ENCODE data around the gene PHACTR3. TPM values are rescaled to one million over a fixed set of nuclear protein-coding genes. Genes with fewer than 3 reads are reported as not detected.

The PHACTR3 gene
- total RNA-seq, 1 donor from 2014 or later, result not detected

GRCh38 chr20:59820204-59821041 lies 216.1 kb downstream of the PHACTR3 start:
- no peak overlapping the region for H3K27ac Mint-ChIP-seq (ENCODE audit: unreplicated experiment)
- DNase-seq (ENCODE audit: low spot score), result no peak
- no peak overlapping the region for H3K4me3 Mint-ChIP-seq (ENCODE audit: unreplicated experiment)
- H3K36me3 Mint-ChIP-seq (ENCODE audit: low read depth), result no peaks in the 10 kb centered on the region
- no peak for TF ChIP-seq CTCF (IDR thresholded peaks at IDR 0.05)
- no peaks in the 10 kb centered on the region for H3K9me3 Mint-ChIP-seq (ENCODE audit: low read depth)
- peaks cover 27% of the 10 kb centered on the region for H3K27me3 Mint-ChIP-seq (ENCODE audit: low read depth)
- no peaks in the 10 kb centered on the region for H3K4me1 Mint-ChIP-seq (ENCODE audit: low read depth)

- H3K9me3 Mint-ChIP-seq (ENCODE audit: low read depth), result no peaks in the 10 kb centered on the region
- H3K36me3 Mint-ChIP-seq (ENCODE audit: low read depth), result no peaks in the 10 kb centered on the region
- no peaks in the 10 kb centered on the region for H3K4me1 Mint-ChIP-seq (ENCODE audit: low read depth)
- no peak for TF ChIP-seq CTCF (IDR thresholded peaks at IDR 0.05)
- H3K27me3 Mint-ChIP-seq (ENCODE audit: low read depth), result peaks cover 26% of the 10 kb centered on the region
- no peak overlapping the region for H3K27ac Mint-ChIP-seq (ENCODE audit: unreplicated experiment)
- no peak overlapping the region for H3K4me3 Mint-ChIP-seq (ENCODE audit: unreplicated experiment)
- no peak for DNase-seq (ENCODE audit: low spot score)
Measured at GRCh38 chr20:59821201-59821600, 216.9 kb downstream of the PHACTR3 start.

GRCh38 chr20:59821788-59822187 lies 217.4 kb downstream of the PHACTR3 start:
- no peak for DNase-seq (ENCODE audit: low spot score)
- Mint-ChIP-seq H3K9me3 (ENCODE audit: low read depth) (no peaks in the 10 kb centered on the region), H3K27ac (ENCODE audit: unreplicated experiment) (no peak overlapping the region), H3K4me1 (ENCODE audit: low read depth) (no peaks in the 10 kb centered on the region), H3K36me3 (ENCODE audit: low read depth) (no peaks in the 10 kb centered on the region), H3K4me3 (ENCODE audit: unreplicated experiment) (no peak overlapping the region), H3K27me3 (ENCODE audit: low read depth) (peaks cover 31% of the 10 kb centered on the region)
- TF ChIP-seq CTCF (IDR thresholded peaks at IDR 0.05), result no peak

- Mint-ChIP-seq H3K27ac (ENCODE audit: unreplicated experiment) (no peak overlapping the region), H3K4me3 (ENCODE audit: unreplicated experiment) (no peak overlapping the region), H3K9me3 (ENCODE audit: low read depth) (no peaks in the 10 kb centered on the region), H3K36me3 (ENCODE audit: low read depth) (no peaks in the 10 kb centered on the region), H3K4me1 (ENCODE audit: low read depth) (no peaks in the 10 kb centered on the region), H3K27me3 (ENCODE audit: low read depth) (peaks cover 32% of the 10 kb centered on the region)
- DNase-seq (ENCODE audit: low spot score), result no peak
- no peak for TF ChIP-seq CTCF (IDR thresholded peaks at IDR 0.05)
Measured at GRCh38 chr20:59822291-59823029, 218.1 kb downstream of the PHACTR3 start.

GRCh38 chr20:59823030-59823423 lies 218.7 kb downstream of the PHACTR3 start:
- Mint-ChIP-seq H3K27ac (ENCODE audit: unreplicated experiment) (no peak overlapping the region), H3K9me3 (ENCODE audit: low read depth) (no peaks in the 10 kb centered on the region), H3K4me1 (ENCODE audit: low read depth) (no peaks in the 10 kb centered on the region), H3K27me3 (ENCODE audit: low read depth) (peaks cover 31% of the 10 kb centered on the region), H3K4me3 (ENCODE audit: unreplicated experiment) (no peak overlapping the region), H3K36me3 (ENCODE audit: low read depth) (no peaks in the 10 kb centered on the region)
- DNase-seq (ENCODE audit: low spot score), result no peak
- TF ChIP-seq CTCF (IDR thresholded peaks at IDR 0.05), result no peak
